Stimulated activated CD4-positive, alpha-beta T cell treated with anti-CD3 and anti-CD28 coated beads, Interleukin-15, amount 100 ng/mL, for 48 hours (primary cell): Measurements from ENCODE around the gene CR1.
"Not testable (repeated sequence)": the region's sequence is repeated elsewhere in the genome, so short reads cannot be mapped to it uniquely, and the experiment has no call there.

Source experiments
- DNase-seq, 2 donors: peaks; one replicate each; pipeline ENCODE4 v3.0.0-alpha.2; 2020; ENCODE audit warnings: low read depth in 2 of 2

CR1 gene

DNA sequence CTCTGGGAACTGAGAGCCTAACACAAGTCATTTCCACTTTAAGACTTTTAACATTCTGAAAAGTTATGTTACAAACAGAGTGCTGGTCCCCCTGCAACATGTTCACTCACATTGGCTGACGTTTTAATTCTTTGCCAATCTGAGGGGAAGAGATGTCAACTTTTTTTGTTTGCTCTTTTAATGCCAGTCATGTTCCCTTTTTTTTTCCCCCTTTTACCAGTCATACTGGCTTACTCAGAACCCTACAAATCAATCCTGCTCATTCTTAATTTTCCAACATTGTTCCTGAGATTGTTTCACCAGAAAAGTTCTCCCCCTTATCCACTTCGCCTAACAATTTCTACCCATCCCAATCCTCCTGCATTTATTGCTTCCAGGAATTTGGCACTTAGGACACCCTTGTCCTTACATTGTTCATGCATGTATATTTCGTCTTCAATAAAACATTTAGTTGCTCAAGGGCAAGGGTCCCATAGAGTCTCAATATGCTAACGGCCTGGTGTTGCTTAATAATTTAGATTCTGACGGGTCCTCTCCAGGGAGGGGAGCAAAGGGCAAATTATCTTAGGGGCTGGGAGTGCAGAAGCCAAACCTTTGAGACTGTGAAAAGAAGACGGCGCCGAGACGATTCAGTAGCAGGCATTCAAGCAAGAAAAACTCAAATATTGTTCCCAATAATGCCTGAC lies 148.4 kb downstream of the CR1 start:
- DNase-seq = no peak

DNA sequence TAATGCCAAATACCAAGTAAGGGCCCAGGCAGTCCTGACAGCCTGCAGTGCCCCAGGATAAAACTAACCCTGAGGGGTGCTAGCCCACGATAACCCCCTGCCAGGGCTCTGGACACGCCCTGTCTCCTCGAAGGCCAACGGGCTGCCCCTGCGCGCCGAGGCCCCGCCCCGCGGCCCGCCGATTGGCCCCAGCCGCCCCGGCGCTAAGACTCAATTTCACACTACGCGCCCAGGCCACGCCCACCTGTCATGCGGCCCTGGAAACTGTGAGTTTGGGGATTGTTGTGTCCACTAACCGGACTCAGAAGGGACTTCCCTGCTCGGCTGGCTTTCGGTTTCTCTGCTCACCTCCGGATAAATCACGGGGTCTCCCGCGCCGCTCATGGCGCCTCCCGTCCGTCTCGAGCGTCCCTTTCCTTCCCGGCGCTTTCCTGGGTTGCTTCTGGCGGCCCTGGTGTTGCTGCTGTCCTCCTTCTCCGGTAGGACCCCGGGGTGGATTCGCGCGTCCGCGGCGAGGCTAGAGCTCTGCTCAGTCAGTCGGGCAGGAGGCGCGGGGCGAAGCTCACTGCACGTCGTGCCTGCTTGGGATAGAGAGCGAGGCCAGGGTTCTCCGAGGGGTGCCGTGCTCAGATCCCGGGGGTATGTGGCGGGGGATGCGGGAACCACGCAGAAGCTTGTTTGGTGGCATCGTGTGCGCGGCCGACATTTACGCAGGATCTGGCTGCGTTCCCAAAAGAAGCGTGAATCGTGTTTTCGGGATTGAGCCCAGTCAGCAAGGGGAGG lies 149.1 kb downstream of the CR1 start, which contains the start of gene CR1L:
TSS of gene CR1L (plus strand) at position 282 of the 783 bp plus-strand sequence. CDS start at position 383, 101 bp downstream.
- peak; percentile 36 to 74 for DNase-seq

DNA sequence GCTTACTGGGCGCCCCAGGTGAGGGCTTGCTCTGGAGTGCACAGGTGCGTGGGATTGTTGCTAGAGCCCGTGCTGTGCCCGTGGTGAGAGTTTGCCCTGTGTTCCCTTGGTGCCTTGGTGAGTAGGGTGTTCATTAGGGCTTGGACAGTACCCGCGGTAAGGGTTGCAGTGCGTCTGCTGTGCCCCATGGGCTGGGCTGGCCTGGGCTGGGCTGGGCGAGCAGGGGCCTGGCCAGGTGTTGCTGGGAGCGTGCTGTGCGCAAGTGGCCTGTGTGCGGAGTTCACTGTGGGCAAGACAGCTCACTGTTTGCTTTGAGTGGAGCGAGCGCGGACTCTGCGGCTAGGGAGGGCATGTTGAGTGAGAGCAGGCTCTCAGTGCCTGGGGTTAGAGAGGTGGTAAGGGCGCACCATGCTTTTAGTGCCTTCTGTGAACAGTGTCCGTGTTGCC lies 149.7 kb downstream of the CR1 start:
- DNase-seq = no peak

DNA sequence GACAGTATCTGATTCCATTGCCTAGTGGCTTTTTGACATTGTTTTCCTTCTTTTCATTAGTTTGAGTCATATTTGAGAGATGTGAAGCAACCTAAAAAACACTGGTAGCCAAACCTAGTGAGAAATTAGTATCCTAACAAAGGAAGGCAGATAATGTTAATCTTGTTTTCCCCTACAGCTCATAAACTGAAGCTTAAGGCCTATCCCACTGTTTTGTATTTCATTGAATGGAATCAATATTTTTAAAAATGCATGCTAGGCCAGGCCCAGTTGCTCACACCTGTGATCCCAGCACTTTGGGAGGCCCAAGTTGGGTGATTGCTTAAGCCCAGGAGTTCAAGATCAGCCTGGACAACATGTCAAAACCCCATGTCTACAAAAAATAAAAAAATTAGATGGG lies 150.2 kb downstream of the CR1 start:
- DNase-seq = no peak

DNA sequence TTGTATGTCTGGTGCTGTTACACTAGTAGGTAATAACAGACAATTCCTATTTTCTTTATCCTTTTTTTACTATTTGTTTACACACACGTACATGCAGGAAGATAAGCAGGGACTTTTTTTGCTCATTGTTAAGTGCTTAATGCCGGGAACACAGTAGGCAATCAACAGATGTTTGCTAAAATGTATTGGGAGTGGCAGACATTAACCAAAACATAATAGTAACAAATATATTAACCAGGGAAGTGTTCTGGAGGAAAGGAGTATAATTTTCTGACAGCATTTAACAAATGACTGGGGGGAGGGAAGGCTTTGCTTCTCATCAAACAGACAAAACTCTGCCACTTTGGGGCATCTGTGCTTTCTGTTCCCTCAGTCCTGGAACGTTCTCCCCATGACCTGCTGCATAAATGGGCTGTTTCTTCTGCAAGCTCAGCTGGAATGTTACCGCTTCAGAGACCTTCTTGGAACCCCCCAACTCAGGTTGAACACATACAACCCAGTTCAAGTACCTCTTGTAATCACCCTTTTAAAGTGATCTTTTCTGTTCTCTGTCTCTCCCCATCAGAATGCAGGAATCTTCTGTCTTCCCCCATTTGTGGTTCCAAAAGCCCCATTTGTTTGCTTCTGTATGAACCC lies 151.1 kb downstream of the CR1 start:
- no peak for DNase-seq

DNA sequence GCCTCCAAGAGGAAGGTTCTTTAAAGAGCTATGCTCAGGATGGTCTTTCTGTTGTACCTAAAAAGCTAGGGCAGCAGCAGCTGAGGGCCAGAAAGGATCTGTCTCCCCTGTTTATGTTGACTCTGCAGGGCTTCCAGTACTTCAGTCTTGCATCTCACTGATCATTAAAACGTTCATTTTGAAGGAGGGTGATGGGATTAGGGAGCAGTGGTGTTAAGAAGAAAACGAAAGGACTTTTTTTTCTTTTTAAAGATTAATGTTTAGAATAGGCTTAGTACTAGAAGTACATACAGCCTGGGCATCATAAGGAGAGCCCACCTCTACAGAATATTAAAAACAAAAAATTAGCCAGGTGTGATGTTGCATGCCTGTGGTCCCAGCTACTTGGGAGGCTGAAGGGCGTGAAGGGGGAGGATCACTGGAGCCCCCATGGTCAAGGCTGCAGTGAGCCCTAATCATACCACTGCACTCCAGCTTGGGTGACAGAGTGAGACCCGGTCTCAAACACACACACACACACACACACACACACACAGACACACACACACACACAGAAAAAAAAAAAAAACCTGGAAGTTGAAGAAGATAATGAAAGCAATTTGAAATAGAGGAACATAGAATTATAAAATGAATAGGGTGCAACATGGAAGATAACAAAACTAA lies 151.8 kb downstream of the CR1 start:
- no peak for DNase-seq

DNA sequence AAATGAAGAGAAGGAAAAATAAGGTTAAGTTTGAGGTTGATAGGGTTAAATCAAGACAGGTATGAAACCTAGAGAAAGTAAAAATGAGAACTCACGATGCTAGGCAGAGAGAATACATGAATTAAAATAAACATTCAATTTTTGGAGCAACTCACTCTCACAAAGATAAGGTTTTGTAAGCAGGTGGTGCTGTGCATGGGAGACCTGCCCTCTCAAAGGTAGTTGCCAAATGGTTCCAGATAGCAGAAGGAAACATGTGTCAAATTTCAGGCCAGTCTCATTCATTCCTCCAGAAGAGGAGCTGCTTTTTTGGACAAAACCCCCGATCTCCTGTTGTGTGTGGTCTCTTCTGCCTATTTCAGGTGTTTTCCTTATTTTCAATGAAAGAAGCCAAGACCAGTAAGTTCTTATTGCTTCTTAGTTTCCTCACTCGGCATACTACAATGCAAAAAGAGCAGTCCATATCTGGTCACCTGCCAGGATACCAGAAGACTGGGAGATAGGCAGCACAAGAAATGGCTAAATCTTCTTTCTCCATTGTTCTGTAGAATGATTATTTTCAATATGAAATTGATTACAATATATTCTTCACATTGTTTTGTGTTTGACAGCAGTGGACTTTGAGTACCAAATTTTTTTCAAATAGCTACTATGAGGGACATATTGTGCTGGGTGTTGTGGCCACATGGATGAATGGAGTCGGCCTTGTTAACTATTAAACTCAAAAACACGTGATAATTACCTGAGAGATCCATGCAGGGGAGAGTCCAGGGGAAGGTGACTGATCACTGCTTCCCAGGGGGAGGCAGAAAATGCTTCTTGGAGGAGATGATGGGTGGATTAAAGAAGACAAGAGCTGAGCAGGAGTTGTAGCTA lies 152.6 kb downstream of the CR1 start:
- DNase-seq = no peak

DNA sequence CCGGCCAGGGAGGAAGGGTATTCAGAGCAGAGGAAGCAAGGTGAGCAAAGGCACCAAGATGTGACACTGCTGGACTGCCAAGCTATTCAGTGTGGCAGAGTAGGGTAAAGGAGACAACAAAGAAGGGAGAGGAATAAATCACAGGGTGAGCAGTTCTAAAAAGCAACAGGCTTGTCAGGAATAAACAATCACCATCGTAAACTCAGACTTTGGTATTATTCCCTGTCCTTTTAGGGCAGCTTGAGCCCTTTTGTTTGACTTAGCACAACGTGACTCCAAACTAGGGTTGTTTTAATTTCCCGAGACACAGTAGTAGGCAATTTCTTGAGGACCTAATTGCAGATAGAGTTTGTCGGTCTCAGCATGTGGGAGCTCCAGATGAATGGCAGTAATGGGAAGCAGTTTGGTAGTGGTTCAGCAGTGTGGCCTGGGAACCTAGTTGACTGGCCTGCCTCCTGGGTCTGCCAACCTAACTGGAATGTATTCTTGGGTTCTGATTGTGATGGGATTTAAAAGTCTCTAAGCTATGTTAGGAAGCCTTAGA lies 153.3 kb downstream of the CR1 start:
- DNase-seq = no peak

DNA sequence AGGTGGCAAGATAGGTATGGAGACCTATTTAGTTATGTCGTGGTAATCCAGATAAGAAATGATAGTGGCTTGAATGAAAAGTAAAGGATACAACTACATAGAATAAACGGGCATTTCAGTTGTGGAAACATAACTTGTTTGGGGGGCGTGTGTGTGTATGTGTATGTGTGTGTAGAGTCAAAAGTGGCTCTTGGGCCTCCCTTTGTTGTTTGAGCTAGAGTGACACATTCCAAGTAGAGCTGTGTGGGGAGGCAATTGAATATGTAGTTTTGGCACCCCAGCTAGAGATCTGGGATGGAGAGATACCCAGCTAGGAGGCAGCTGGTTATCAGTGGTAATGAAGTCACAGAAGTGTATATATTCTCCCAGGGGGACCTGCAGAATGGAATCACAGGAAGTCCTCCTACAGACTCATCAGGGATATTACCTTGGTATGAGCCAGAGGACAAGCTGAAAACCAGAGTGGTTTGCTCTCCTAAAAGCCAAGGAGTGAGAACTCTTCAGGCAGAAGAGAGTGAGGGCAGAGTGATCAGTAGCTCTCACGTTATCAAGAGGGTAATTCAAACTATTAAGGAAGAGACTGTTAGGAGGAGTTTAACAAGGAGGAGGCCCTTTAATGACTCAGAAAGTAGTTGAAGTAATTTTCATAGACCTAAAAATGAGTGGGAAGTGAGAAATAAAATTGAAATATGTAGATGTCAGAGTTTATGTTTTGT lies 154.1 kb downstream of the CR1 start:
- DNase-seq = no peak

DNA sequence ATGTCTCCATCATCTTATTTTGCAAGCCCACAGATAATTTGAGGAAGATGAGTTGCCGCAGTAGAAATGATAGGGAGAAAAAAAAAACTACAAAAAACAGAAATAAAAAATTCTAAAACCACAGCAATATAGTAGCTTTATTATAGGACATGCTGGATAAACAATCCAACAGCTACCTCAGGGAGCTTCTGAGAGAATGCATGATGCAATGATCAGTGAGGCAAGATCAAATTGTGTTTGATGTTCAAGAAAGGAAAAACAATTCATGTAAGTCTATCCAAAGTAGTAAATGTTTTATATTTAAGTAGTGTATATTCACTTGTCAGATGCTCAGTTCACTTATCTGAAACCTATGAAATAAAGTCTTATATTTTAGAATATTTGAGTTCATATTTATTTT lies 155.6 kb downstream of the CR1 start:
- no peak for DNase-seq

DNA sequence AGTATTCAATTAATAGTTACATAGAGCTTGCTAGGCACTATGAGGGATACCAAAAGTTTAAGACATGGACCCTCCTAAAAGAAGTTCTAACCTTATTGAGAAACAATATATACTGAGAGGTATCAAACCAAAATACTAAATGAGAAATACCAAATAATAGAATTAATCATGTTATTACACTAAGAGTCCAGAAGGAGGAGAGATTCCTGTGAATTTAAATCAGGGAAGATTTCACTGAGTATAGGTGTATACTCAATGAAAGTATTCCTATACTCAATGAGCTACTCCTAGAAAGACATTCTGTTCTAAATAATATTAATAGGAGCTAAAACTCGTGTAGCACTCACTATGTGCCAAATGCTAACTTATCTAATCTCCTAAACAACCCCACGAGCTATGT lies 158.4 kb downstream of the CR1 start:
- DNase-seq = no peak

DNA sequence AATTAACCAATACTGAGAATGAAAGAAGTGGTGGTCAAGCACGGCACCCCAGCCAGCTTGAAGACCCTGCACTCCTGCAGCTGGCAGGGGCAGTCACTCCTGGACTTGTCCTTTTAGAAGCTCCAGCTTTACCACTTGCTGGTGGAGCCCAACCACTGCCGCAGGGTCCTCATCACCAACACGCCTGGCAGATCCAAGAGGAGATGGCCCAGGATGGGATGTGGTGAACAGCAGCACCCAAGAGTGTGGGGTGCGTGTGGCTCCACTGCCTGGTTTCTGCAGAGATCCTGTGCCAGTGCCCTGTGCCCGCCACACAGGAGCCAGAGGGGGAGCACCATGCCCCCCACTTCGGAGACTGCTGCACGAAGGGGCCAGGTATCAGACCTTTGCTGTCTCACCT lies 162.5 kb downstream of the CR1 start:
- no peak for DNase-seq

DNA sequence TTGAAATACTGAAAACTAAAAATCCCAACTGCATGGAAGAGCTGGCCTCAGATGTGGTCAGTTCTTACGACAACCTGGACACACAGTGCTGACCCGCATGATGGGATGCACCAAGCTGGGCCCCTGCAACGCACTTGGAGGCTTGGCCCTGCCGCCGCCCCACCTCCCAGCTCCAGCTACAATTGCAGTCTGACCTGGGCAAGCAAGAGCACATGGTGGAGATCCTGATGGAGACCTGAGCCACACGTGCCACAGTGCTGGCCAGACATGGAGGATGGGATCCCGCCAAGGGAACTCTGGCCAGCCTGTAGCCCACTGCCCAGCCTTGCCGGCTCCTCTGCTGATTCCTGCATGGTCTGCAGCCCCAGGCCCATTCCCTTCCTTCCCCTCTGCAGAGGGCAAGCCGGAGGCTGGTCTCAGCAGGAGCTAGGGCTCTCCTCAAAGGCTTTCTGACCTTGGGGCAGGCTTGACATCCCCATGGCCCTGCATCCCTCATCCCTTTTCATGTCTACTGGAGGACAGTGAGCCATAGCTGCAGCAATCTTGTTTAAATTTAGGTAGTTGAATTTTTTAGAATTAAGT lies 163.0 kb downstream of the CR1 start:
- no peak for DNase-seq

DNA sequence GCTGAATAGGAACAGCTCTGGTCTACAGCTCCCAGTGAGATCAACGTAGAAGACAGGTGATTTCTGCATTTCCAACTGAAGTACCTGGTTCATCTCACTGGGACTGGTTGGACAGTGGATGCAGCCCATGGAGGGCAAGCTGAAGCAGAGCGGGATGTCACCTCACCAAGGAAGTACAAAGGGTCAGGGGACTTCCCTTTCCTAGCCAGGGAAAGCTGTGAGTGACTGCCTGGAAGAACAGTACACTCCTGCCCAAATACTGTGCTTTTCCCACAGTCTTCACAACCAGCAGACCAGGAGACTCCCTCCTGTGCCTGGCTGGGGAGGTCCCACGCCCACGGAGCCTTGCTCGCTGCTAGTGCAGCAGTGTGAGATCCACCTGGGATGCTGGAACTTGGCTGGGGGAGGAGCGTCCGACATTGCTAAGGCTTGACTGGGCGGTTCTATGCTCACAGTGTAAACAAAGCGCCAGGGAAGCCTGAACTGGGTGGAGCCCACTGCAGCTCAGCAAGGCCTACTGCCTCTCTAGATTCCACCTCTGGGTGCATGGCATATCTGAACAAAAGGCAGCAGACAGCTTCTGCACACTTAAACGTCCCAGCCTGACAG lies 163.7 kb downstream of the CR1 start:
- DNase-seq = no peak

DNA sequence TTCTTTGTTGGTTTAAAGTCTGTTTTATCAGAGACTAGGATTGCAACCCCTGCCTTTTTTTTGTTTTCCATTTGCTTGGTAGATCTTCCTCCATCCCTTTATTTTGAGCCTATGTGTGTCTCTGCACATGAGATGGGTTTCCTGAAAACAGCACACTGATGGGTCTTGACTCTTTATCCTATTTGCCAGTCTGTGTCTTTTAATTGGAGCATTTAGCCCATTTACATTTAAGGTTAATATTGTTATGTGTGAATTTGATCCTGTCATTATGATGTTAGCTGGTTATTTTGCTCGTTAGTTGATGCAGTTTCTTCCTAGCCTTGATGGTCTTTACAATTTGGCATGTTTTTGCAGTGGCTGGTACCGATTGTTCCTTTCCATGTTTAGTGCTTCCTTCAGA lies 165.5 kb downstream of the CR1 start:
- DNase-seq = not testable (repeated sequence)

DNA sequence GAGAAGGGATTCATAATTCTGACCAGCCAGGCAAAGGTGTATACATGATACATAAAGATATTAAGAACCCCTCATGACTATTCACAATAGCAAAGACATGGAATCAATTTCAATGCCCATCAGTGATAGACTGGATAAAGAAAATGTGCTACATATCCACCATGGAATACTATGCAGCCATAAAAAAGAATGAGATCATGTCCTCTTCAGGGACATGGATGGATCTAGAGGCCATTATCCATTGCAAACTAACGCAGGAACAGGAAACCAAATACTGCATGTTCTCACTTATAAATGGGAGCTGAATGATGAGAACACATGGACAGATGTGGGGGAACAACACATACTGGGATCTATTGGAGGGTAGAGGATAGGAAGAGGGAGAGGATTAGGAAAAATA lies 170.4 kb downstream of the CR1 start:
- no peak for DNase-seq

DNA sequence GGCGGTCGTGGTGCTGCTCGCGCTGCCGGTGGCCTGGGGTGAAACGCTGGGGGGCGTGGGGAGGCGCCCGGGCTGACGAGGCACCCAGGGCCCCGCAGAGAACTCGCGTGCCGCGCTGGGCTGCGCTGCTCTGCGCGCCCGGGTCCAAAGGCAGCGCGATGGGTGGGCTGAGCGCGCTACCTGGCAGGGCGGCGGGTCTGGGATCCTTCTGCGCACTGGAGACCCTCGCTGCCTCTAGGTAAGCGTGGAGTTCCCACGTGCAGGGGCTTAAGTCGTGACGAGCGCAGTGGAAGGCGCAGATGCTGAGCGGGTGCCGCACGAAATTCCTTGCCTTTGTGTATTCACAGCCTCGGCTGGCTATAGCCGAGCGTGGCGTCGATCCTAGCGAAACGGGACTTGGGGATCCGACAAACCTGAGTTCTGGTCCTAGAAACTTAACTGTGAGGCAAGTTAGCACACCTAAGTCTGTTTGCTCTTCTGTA lies 173.6 kb downstream of the CR1 start:
- no peak for DNase-seq

DNA sequence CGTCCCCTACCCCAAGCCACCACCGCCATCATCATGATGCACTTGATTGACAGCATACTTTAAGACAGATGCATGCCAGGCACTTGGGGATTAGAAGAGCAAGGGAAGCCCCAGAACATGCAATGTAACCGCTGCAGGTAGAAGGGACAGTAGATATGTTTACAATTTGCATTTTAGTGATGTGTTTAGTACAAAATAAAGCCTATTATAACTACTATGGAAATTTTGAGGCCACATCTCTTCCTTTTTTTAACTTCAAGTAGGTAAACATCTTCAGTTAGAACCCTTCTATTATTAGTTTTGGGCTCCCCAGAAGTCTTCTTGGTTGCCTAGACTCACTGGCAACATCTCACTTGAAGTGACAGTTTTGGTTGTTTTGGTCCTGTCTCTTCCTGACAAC lies 174.2 kb downstream of the CR1 start:
- no peak for DNase-seq

DNA sequence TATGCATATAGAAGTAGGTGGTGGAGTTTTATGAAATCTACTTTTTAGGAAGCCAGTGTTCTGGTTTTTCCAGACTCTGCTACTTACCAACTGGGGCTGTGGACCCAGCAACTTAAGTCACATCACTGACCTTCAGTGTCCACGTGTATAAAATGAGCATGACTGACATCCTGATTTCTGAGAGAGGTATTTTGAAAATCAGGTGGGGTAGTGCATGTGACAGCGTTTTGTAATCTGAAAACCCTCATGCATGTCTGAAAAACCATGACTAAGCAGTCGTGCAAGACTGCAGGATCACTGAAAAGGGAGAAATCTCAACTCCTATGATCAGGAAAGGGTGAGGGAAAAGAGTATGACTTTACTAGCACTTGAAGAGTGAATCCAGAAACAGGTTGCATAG lies 175.0 kb downstream of the CR1 start:
- no peak for DNase-seq
